Activated CD8-positive, alpha-beta memory T cell treated with anti-CD3 and anti-CD28 coated beads for 48 hours (primary cell): ENCODE results near the gene SLC30A10.
"Not testable (repeated sequence)": the region's sequence is repeated elsewhere in the genome, so short reads cannot be mapped to it uniquely, and the experiment has no call there.

Experiments used
- DNase-seq, 3 experiments: peaks; one replicate each; pipeline ENCODE4 v3.0.0-alpha.2; 2020; ENCODE audit warnings: low read depth in 2 of 3, low spot score in 2 of 3

SLC30A10 gene

GRCh38 chr1:219927956-219928790 lies at the start of gene SLC30A10:
SLC30A10 (minus strand) TSS chr1:219928557; CDS start chr1:219928440, 117 bp downstream.
- no peak for DNase-seq

GRCh38 chr1:219973213-219973612 lies 44.9 kb upstream of the SLC30A10 start:
- DNase-seq = no peak

- DNase-seq = no peak
Measured at GRCh38 chr1:219967361-219967760, 39.0 kb upstream of the SLC30A10 start.

GRCh38 chr1:219966071-219966349 lies 37.7 kb upstream of the SLC30A10 start:
- no peak for DNase-seq

- DNase-seq = no peak
Measured at GRCh38 chr1:219965285-219966070, 37.1 kb upstream of the SLC30A10 start.

GRCh38 chr1:219963432-219963831 lies 35.1 kb upstream of the SLC30A10 start:
- DNase-seq = no peak

- no peak for DNase-seq
Measured at GRCh38 chr1:219961684-219962083, 33.3 kb upstream of the SLC30A10 start.

- no peak for DNase-seq
Measured at GRCh38 chr1:219959540-219960203, 31.3 kb upstream of the SLC30A10 start.

GRCh38 chr1:219958875-219959417 lies 30.6 kb upstream of the SLC30A10 start:
- DNase-seq = no peak

- DNase-seq = no peak
Measured at GRCh38 chr1:219954736-219955421, 26.5 kb upstream of the SLC30A10 start.

- no peak for DNase-seq
Measured at GRCh38 chr1:219954052-219954451, 25.7 kb upstream of the SLC30A10 start.

- no peak for DNase-seq
Measured at GRCh38 chr1:219952361-219952760, 24.0 kb upstream of the SLC30A10 start.

- DNase-seq = not testable (repeated sequence)
Measured at GRCh38 chr1:219949227-219949626, 20.9 kb upstream of the SLC30A10 start.

GRCh38 chr1:219948766-219949165 lies 20.4 kb upstream of the SLC30A10 start:
- not testable (repeated sequence) for DNase-seq

GRCh38 chr1:219945795-219946194 lies 17.4 kb upstream of the SLC30A10 start:
- DNase-seq = no peak

GRCh38 chr1:219941179-219942118 lies 13.1 kb upstream of the SLC30A10 start:
- DNase-seq = no peak

GRCh38 chr1:219940707-219941106 lies 12.3 kb upstream of the SLC30A10 start:
- no peak for DNase-seq

GRCh38 chr1:219938706-219939105 lies 10.3 kb upstream of the SLC30A10 start:
- DNase-seq = no peak

- not testable (repeated sequence) for DNase-seq
Measured at GRCh38 chr1:219933763-219934162, 5.4 kb upstream of the SLC30A10 start.

- DNase-seq = no peak
Measured at GRCh38 chr1:219931033-219931432, 2.7 kb upstream of the SLC30A10 start.
